K562 (cell line): ENCODE results near the gene TMA16. TPM values are rescaled to one million over a fixed set of nuclear protein-coding genes. Genes with fewer than 3 reads are reported as not detected.

Source experiments
- ATAC-seq: fragments of 200-7000 bp; cut with Tn5 transposase; 3 replicates; pipeline ENCODE4 v1.9.1; 2020; ENCODE audit warnings: moderate library complexity
- BruUV-seq: library from RNA; stranded (reverse); fragments of 400-500 nt; replicated peaks from 2 replicates; lab custom pipeline; 2021; lab: Mats Ljungman, UMichigan
- CTCF ChIA-PET: fragments of 300-600 bp; formaldehyde crosslinking; extraction: SDS; loops from one replicate; lab custom pipeline; 2021; ENCODE audit warnings: low intra/inter-chr PET ratio; lab: Yijun Ruan, JAX
- POLR2A ChIA-PET: fragments of 300-600, 350-650 bp; sonication (Branson Sonifier 250); formaldehyde crosslinking; extraction: SDS; loops from one replicate; lab custom pipeline; 2021; ENCODE audit warnings: antibody characterized with exemption, inconsistent platforms; lab: Yijun Ruan, JAX
- DNase-seq, 4 experiments: peaks; one replicate each; pipeline versions ENCODE4 v3.0.0 to v3.0.0-alpha.2; 2011 to 2018; ENCODE audit warnings: low spot score in 3 of 4, mixed read lengths in 3 of 4; ENCODE audit errors: extremely low read depth in 1 of 4
- FAIRE-seq: peaks from 2 replicates; lab custom pipeline; 2011; peaks lifted over from hg19 to GRCh38; lab: Jason Lieb, UNC
- H2AFZ ChIP-seq: 2 replicates; pipeline ENCODE4 v1.6.0; 2011; ENCODE audit warnings: low read depth, low read length, control low read depth, inconsistent platforms
- H3K27ac ChIP-seq: fragments of 200-600 bp; 3 replicates; pipeline ENCODE4 v1.8.0; 2011; ENCODE audit warnings: low read depth, mild to moderate bottlenecking, control low read depth, inconsistent platforms, low read length, moderate library complexity, mixed read lengths; ENCODE audit errors: extremely low read depth
- H3K27me3 ChIP-seq, 2 experiments: fragments of 300-600 bp in 1 of 2; 2 replicates in 1 of 2; 3 replicates in 1 of 2; pipeline versions ENCODE4 v1.6.0 to v1.8.0; 2011; ENCODE audit warnings: inconsistent platforms in 2 of 2, low read length in 2 of 2, mild to moderate bottlenecking in 1 of 2, mixed read lengths in 1 of 2, moderate library complexity in 1 of 2; ENCODE audit not compliant: control insufficient read depth in 2 of 2, insufficient read depth in 2 of 2
- H3K36me3 ChIP-seq: fragments of 300-600 bp; 3 replicates; pipeline ENCODE4 v1.8.0; 2011; ENCODE audit warnings: mild to moderate bottlenecking, low read length, inconsistent platforms; ENCODE audit not compliant: control insufficient read depth, insufficient read depth
- H3K4me1 ChIP-seq, 2 experiments: fragments of 200-600 bp in 1 of 2; replicated peaks in 1 of 2; 2 replicates in 1 of 2; 3 replicates in 1 of 2; pipeline versions ENCODE4 v1.5.1 to v1.8.0; 2011; ENCODE audit warnings: inconsistent platforms in 2 of 2, low read length in 2 of 2, mild to moderate bottlenecking in 1 of 2, mixed read lengths in 1 of 2, moderate library complexity in 1 of 2; ENCODE audit not compliant: control insufficient read depth in 2 of 2, insufficient read depth in 2 of 2
- H3K4me2 ChIP-seq: 2 replicates; pipeline ENCODE4 v1.6.1; 2011; ENCODE audit warnings: low read length, control low read depth, inconsistent platforms, mixed read lengths; ENCODE audit not compliant: insufficient read depth
- H3K4me3 ChIP-seq: fragments of 200-600 bp; sonication (generic), shearing (Covaris generic); 2 replicates; pipeline ENCODE4 v1.5.1; 2016; ENCODE audit warnings: control low read depth, inconsistent platforms
- H3K79me2 ChIP-seq: fragments of 200-600 bp; 3 replicates; pipeline ENCODE4 v1.8.0; 2011; ENCODE audit warnings: low read length, inconsistent platforms; ENCODE audit not compliant: control insufficient read depth, insufficient read depth
- H3K9ac ChIP-seq, 2 experiments: 2 replicates each; pipeline versions ENCODE4 v1.6.0 to v1.6.1; 2011; ENCODE audit warnings: low read depth in 2 of 2, low read length in 2 of 2, control low read depth in 1 of 2, inconsistent platforms in 1 of 2, mild to moderate bottlenecking in 1 of 2, mixed read lengths in 1 of 2; ENCODE audit not compliant: insufficient read depth in 1 of 2
- H3K9me1 ChIP-seq: one replicate; pipeline ENCODE4 v1.6.0; 2011; ENCODE audit warnings: inconsistent platforms, mild to moderate bottlenecking, low read length, moderate library complexity; ENCODE audit not compliant: control insufficient read depth, insufficient read depth
- H3K9me3 ChIP-seq: replicated peaks from 2 replicates; pipeline ENCODE4 v1.5.1; 2011; ENCODE audit warnings: low read depth, low read length, inconsistent platforms; ENCODE audit not compliant: control insufficient read depth, insufficient read depth
- H4K20me1 ChIP-seq: replicated peaks from 2 replicates; pipeline ENCODE4 v1.6.1; 2011; ENCODE audit warnings: low read length, inconsistent platforms, mixed read lengths; ENCODE audit not compliant: control insufficient read depth, insufficient read depth
- ARID2 ChIP-seq: fragments of 450-650 bp; IDR thresholded peaks from 2 replicates; pipeline ENCODE4 v1.6.1; 2017; ENCODE audit warnings: antibody characterized with exemption, mild to moderate bottlenecking
- CCAR2 ChIP-seq: fragments of 200-400 bp; formaldehyde crosslinking; IDR thresholded peaks from 2 replicates; pipeline ENCODE4 v1.6.1; 2017; ENCODE audit warnings: mild to moderate bottlenecking, low read depth, low read length
- CHCHD3 ChIP-seq: fragments of 250-450 bp; sonication (Bioruptor Pico); IDR thresholded peaks from 2 replicates; pipeline ENCODE4 v2.1.2; 2022; ENCODE audit warnings: mild to moderate bottlenecking
- COPS2 ChIP-seq: fragments of 450-650 bp; conservative IDR thresholded peaks from 2 replicates; pipeline ENCODE4 v1.6.1; 2016; ENCODE audit warnings: mild to moderate bottlenecking, moderate library complexity
- LARP7 ChIP-seq: fragments of 450-650 bp; IDR thresholded peaks from 2 replicates; pipeline ENCODE4 v1.6.1; 2016
- NBN ChIP-seq: fragments of 450-650 bp; IDR thresholded peaks from 2 replicates; pipeline ENCODE4 v1.6.1; 2016; ENCODE audit warnings: low read depth, mild to moderate bottlenecking
- NFYB ChIP-seq: IDR thresholded peaks from 2 replicates; pipeline ENCODE4 v1.6.1; 2011; ENCODE audit warnings: mild to moderate bottlenecking, moderate library complexity; ENCODE audit not compliant: insufficient read length; ENCODE audit errors: extremely low read depth
- RBM22 ChIP-seq: fragments of 200-400 bp; formaldehyde crosslinking; IDR thresholded peaks from 2 replicates; pipeline ENCODE4 v1.6.1; 2018; ENCODE audit warnings: low read length, low read depth; ENCODE audit not compliant: poor library complexity, severe bottlenecking
- RFX5 ChIP-seq: IDR thresholded peaks from 2 replicates; pipeline ENCODE4 v1.6.1; 2011; ENCODE audit warnings: low read depth, mild to moderate bottlenecking, improper control_type of control experiment, low read length
- SMARCA4 ChIP-seq: fragments of 450-650 bp; IDR thresholded peaks from 2 replicates; pipeline ENCODE4 v1.6.1; 2016
- ZNF140 ChIP-seq: fragments of 250-450 bp; sonication (Bioruptor Pico); IDR thresholded peaks from 2 replicates; pipeline ENCODE4 v1.8.0; 2021; ENCODE audit warnings: moderate library complexity, mild to moderate bottlenecking, inconsistent platforms
- ZNF41 ChIP-seq: fragments of 250-450 bp; sonication (Bioruptor Pico); conservative IDR thresholded peaks from 2 replicates; pipeline ENCODE4 v1.4.0; 2020; ENCODE audit warnings: mild to moderate bottlenecking
- ZNF644 ChIP-seq: fragments of 200-800 bp; sonication (Bioruptor generic); IDR thresholded peaks from 2 replicates; pipeline ENCODE4 v1.6.1; 2016; ENCODE audit warnings: low read depth, missing genetic modification characterization, missing compliant biosample characterization
- WGBS: fragments of 100-300 bp; shearing (Covaris generic); methylation state at CpG from one replicate; pipeline ENCODE4 v1.1.6; 2016; ENCODE audit warnings: low coverage, mixed read lengths; ENCODE audit not compliant: insufficient coverage; ENCODE audit errors: missing lambda C conversion rate; 5-methylcytosine and 5-hydroxymethylcytosine counted together
- in situ Hi-C: fragments of 300-500 bp; cut with MboI; formaldehyde crosslinking; loops from 4 replicates; pipeline ENCODE4 v1.15.0; 2018; ENCODE audit warnings: inconsistent platforms, mixed read lengths
- intact Hi-C: fragments of 100-400 bp; cut with micrococcal nuclease; formaldehyde crosslinking; loops from 2 replicates; pipeline ENCODE4 v1.14.2; 2022
- polyA plus RNA-seq, 8 experiments: library from polyadenylated mRNA; depleted of rRNA in 4 of 8; stranded (reverse) in 5 of 8; unstranded in 3 of 8; fragments of >200 nt; fragmentation: Nextera tagmentation in 2 of 8; fragmentation: Illumina TruSeq in 1 of 8; extraction: Ambion mirVana in 2 of 8; extraction: Trizol in 1 of 8; gene quantifications; 2 replicates each; pipeline versions ENCODE4 v1.2.1 to v1.2.3, GENCODE V29; 2011 to 2014; ENCODE audit warnings: inconsistent platforms in 1 of 8, missing spikeins in 1 of 8
- total RNA-seq, 7 experiments: library from RNA; depleted of rRNA in 6 of 7; stranded (reverse); fragments of >200 nt in 6 of 7; fragmentation: Illumina TruSeq in 2 of 7; extraction: Trizol in 2 of 7; gene quantifications; 2 replicates each; pipeline versions ENCODE4 v1.2.1 to v1.2.3, GENCODE V29; 2011 to 2021; ENCODE audit warnings: low replicate concordance in 1 of 7
- TF ChIP-seq, protein P1 (sequence below): fragments of 450-650 bp; formaldehyde crosslinking; IDR thresholded peaks from 2 replicates; pipeline ENCODE4 v1.4.0; 2020; ENCODE audit warnings: mild to moderate bottlenecking, mixed read lengths
- TF ChIP-seq, protein P2 (sequence below), 2 experiments: fragments of 450-650 bp; conservative IDR thresholded peaks; 2 replicates each; pipeline ENCODE4 v1.6.1; 2017; ENCODE audit warnings: mild to moderate bottlenecking in 2 of 2, moderate library complexity in 2 of 2
- TF ChIP-seq, protein P3 (sequence below): fragments of 450-650 bp; IDR thresholded peaks from 2 replicates; pipeline ENCODE4 v1.6.1; 2016; ENCODE audit warnings: mild to moderate bottlenecking

The TMA16 gene
- total and polyA plus RNA-seq, 9 of the 15 experiments (the other 6 are each of a cell fraction or from before 2014, with no cell fraction given): 27.7 to 74.8 (median 66.6) TPM

DNA sequence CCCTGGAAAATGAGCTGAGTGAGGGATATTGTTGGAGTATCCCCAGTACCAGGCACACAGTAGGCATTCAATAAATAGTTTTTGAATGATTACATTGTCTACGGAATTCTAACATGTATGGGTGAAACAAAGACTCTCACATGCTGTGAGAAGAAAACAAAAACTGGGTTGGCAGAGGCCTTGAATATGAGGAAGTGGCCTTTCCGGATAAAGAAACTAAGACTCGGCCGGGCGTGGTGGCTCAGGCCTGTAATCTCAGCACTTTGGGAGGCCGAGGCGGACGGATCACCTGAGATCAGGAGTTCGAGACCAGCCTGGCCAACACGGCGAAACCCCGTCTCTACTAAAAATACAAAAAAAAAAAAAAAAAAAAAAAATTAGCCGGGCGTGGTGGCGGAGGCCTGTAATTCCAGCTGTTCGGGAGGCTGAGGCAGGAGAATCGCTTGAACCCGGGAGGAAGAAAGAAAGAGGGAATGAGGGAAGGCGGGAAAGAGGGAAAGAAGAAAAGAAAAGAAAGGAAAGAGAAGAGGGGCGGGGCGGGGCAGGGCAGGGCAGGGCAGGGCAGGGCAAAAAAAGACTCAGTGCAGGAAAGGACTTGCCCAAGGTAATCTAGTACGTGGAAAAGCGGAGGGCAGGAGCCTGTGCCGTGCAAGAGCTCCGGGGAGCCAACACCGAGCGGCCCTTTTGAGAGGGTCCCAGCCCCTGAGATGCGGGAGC is 689 bp upstream of the TMA16 start (continued):
- TF ChIP-seq ZNF644 (tag) (0 out of 2 replicates have a peak, but pooled peaks have one; percentile 29), SMARCA4 (0 out of 2 replicates have a peak, but pooled peaks have one; percentile 10), LARP7 (0 out of 2 replicates have a peak, but pooled peaks have one; percentile 46), ZNF41 (CRISPR knock-in tag) (no peak), CHCHD3 (CRISPR knock-in tag) (no peak)
- TF ChIP-seq, all 486 proteins: peak for 14

DNA sequence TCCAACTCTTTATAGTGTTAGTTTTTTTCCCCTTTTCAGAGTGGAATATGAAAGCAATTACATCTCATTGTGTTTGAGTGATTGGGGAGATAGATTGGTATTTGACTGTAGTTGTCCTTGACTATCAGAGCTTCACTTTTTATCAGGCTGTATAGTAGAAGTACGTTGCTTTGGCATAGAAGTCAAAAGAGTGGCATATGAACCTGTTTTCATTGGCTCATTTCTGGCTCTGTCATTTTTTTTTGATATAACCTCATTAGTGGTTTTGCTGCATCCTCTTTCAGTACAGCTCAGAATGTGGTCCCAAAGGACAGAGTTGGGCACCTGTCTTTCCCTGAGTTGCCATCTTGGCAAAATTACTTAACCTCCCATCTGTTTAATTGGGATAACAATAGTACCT is 1.4 kb downstream of the TMA16 start:
- ATAC-seq (peak; percentile 2), DNase-seq (no peak), FAIRE-seq (peak; percentile 71)
- Histone ChIP-seq H3K27me3 (no peaks in the 10 kb centered on the region), H3K4me2 (peak overlapping the region; percentile 82), H3K4me1 (peaks cover 0 to 16% of the 10 kb centered on the region in 2 experiments; a peak in 2 of 5 replicates), H3K9me3 (0 out of 2 replicates have a peak, but pooled peaks cover under 1% of the 10 kb centered on the region), H2AFZ (no peak overlapping the region), H3K9me1 (no peaks in the 10 kb centered on the region), H3K4me3 (peak overlapping the region; percentile 97), H3K9ac (peak overlapping the region in 1 of 2 experiments; percentile 99; a peak in 2 of 4 replicates), H4K20me1 (no peaks in the 10 kb centered on the region), H3K79me2 (peaks cover 70% of the 10 kb centered on the region), H3K36me3 (peaks cover 28% of the 10 kb centered on the region), H3K27ac (peak overlapping the region; percentile 99)
- intact Hi-C loops (loop anchor here (10.0 kb wide), 2 partner anchors 301 to 331 kb away; partner anchors contain the start of gene NAF1), in situ Hi-C loops (no loop called here)
- POLR2A ChIA-PET: interaction anchor here (1.0 kb wide), 1 partner anchor 11 kb away, joined by 4 read pairs; no protein-coding TSS in a partner anchor
- no TSS peak for BruUV-seq
- CTCF ChIA-PET: no interaction called here
- WGBS: 0% methylated on average over 1 of the region's 1 CpG
- no peak for TF ChIP-seq NFYB
- TF ChIP-seq, protein P1, sequence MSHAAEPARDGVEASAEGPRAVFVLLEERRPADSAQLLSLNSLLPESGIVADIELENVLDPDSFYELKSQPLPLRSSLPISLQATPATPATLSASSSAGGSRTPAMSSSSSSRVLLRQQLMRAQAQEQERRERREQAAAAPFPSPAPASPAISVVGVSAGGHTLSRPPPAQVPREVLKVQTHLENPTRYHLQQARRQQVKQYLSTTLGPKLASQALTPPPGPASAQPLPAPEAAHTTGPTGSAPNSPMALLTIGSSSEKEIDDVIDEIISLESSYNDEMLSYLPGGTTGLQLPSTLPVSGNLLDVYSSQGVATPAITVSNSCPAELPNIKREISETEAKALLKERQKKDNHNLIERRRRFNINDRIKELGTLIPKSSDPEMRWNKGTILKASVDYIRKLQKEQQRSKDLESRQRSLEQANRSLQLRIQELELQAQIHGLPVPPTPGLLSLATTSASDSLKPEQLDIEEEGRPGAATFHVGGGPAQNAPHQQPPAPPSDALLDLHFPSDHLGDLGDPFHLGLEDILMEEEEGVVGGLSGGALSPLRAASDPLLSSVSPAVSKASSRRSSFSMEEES (CRISPR knock-in tag): no peak
- no peak for TF ChIP-seq ARID2
- no peak for TF ChIP-seq COPS2
- TF ChIP-seq RBM22: no peak
- TF ChIP-seq NBN: no peak
- no peak for TF ChIP-seq CCAR2
- TF ChIP-seq RFX5: no peak
- no peak for TF ChIP-seq SMARCA4
- no peak for TF ChIP-seq ZNF140 (CRISPR knock-in tag)
- TF ChIP-seq, protein P2, sequence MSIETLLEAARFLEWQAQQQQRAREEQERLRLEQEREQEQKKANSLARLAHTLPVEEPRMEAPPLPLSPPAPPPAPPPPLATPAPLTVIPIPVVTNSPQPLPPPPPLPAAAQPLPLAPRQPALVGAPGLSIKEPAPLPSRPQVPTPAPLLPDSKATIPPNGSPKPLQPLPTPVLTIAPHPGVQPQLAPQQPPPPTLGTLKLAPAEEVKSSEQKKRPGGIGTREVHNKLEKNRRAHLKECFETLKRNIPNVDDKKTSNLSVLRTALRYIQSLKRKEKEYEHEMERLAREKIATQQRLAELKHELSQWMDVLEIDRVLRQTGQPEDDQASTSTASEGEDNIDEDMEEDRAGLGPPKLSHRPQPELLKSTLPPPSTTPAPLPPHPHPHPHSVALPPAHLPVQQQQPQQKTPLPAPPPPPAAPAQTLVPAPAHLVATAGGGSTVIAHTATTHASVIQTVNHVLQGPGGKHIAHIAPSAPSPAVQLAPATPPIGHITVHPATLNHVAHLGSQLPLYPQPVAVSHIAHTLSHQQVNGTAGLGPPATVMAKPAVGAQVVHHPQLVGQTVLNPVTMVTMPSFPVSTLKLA (conservative IDR thresholded peaks at IDR 0.05): no peak
- TF ChIP-seq, protein P3, sequence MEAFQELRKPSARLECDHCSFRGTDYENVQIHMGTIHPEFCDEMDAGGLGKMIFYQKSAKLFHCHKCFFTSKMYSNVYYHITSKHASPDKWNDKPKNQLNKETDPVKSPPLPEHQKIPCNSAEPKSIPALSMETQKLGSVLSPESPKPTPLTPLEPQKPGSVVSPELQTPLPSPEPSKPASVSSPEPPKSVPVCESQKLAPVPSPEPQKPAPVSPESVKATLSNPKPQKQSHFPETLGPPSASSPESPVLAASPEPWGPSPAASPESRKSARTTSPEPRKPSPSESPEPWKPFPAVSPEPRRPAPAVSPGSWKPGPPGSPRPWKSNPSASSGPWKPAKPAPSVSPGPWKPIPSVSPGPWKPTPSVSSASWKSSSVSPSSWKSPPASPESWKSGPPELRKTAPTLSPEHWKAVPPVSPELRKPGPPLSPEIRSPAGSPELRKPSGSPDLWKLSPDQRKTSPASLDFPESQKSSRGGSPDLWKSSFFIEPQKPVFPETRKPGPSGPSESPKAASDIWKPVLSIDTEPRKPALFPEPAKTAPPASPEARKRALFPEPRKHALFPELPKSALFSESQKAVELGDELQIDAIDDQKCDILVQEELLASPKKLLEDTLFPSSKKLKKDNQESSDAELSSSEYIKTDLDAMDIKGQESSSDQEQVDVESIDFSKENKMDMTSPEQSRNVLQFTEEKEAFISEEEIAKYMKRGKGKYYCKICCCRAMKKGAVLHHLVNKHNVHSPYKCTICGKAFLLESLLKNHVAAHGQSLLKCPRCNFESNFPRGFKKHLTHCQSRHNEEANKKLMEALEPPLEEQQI: no peak
